H9 (cell line): ENCODE measurements around the gene ELP1. TPM values are rescaled to one million over a fixed set of nuclear protein-coding genes. Genes with fewer than 3 reads are reported as not detected.
"Not testable (repeated sequence)": the region's sequence is repeated elsewhere in the genome, so short reads cannot be mapped to it uniquely, and the experiment has no call there.

Source experiments
- DNase-seq: peaks from one replicate; pipeline ENCODE4 v3.0.0-alpha.2; 2017
- H2AFZ ChIP-seq: one replicate; pipeline ENCODE4 v1.6.1; 2013; ENCODE audit warnings: mild to moderate bottlenecking, low read length, control low read depth, moderate library complexity
- H2AK5ac ChIP-seq: 2 replicates; pipeline ENCODE4 v1.6.1; 2013; ENCODE audit warnings: low read length, control low read depth, mixed read lengths; ENCODE audit not compliant: insufficient read length
- H2BK120ac ChIP-seq: one replicate; pipeline ENCODE4 v1.6.1; 2013; ENCODE audit warnings: low read depth, mild to moderate bottlenecking, low read length, control low read depth, inconsistent platforms; ENCODE audit not compliant: poor library complexity, severe bottlenecking
- H2BK12ac ChIP-seq: 2 replicates; pipeline ENCODE4 v1.6.1; 2013; ENCODE audit warnings: low read length, control low read depth, mixed read lengths, low read depth; ENCODE audit not compliant: insufficient read length
- H2BK15ac ChIP-seq: 2 replicates; pipeline ENCODE4 v1.6.1; 2013; ENCODE audit warnings: low read depth, low read length, control low read depth
- H2BK20ac ChIP-seq: one replicate; pipeline ENCODE4 v1.6.1; 2013; ENCODE audit warnings: low read depth, mild to moderate bottlenecking, low read length, control low read depth, inconsistent platforms; ENCODE audit not compliant: poor library complexity, severe bottlenecking
- H2BK5ac ChIP-seq: 2 replicates; pipeline ENCODE4 v1.6.1; 2013; ENCODE audit warnings: low read length, control low read depth, mixed read lengths; ENCODE audit not compliant: insufficient read length
- H3K14ac ChIP-seq: 2 replicates; pipeline ENCODE4 v1.6.1; 2013; ENCODE audit warnings: low read length, control low read depth; ENCODE audit not compliant: insufficient read depth
- H3K18ac ChIP-seq: 2 replicates; pipeline ENCODE4 v1.6.1; 2013; ENCODE audit warnings: low read depth, mild to moderate bottlenecking, mixed read lengths, low read length, control low read depth; ENCODE audit not compliant: insufficient read length
- H3K23ac ChIP-seq: 2 replicates; pipeline ENCODE4 v1.6.1; 2013; ENCODE audit warnings: low read length, control low read depth, mixed read lengths, low read depth; ENCODE audit not compliant: insufficient read length
- H3K23me2 ChIP-seq: 2 replicates; pipeline ENCODE4 v1.6.1; 2013; ENCODE audit warnings: low read depth, mild to moderate bottlenecking, mixed read lengths, low read length, control low read depth; ENCODE audit not compliant: insufficient read length, poor library complexity, severe bottlenecking
- H3K27ac ChIP-seq: 2 replicates; pipeline ENCODE4 v1.5.1; 2013; ENCODE audit warnings: low read length, control low read depth, mixed read lengths, low read depth; ENCODE audit not compliant: insufficient read length
- H3K27me3 ChIP-seq: 2 replicates; pipeline ENCODE4 v1.6.1; 2013; ENCODE audit warnings: low read length, control low read depth, inconsistent platforms; ENCODE audit not compliant: insufficient read depth
- H3K4ac ChIP-seq: 2 replicates; pipeline ENCODE4 v1.6.1; 2013; ENCODE audit warnings: low read depth, mild to moderate bottlenecking, control low read depth, inconsistent platforms, low read length, moderate library complexity
- H3K4me1 ChIP-seq: 2 replicates; pipeline ENCODE4 v1.6.1; 2013; ENCODE audit warnings: low read length, control low read depth, inconsistent platforms; ENCODE audit not compliant: insufficient read depth
- H3K4me2 ChIP-seq: 2 replicates; pipeline ENCODE4 v1.6.1; 2013; ENCODE audit warnings: low read length, control low read depth, mixed read lengths; ENCODE audit not compliant: insufficient read length, insufficient read depth
- H3K56ac ChIP-seq: 2 replicates; pipeline ENCODE4 v1.6.1; 2013; ENCODE audit warnings: low read depth, mild to moderate bottlenecking, mixed read lengths, low read length, control low read depth; ENCODE audit not compliant: insufficient read length
- H3K79me1 ChIP-seq: 2 replicates; pipeline ENCODE4 v1.6.1; 2013; ENCODE audit warnings: low read depth, mild to moderate bottlenecking, moderate library complexity, low read length, control low read depth, inconsistent platforms; ENCODE audit not compliant: insufficient read depth, poor library complexity, severe bottlenecking
- H3K79me2 ChIP-seq: 2 replicates; pipeline ENCODE4 v1.6.1; 2013; ENCODE audit warnings: low read length, control low read depth, inconsistent platforms; ENCODE audit not compliant: insufficient read depth
- H3K9ac ChIP-seq: 2 replicates; pipeline ENCODE4 v1.6.1; 2013; ENCODE audit warnings: low read length, control low read depth, mixed read lengths; ENCODE audit not compliant: insufficient read length; ENCODE audit errors: extremely low read depth
- H3K9me3 ChIP-seq: one replicate; pipeline ENCODE4 v1.6.1; 2013; ENCODE audit warnings: low read depth, low read length, inconsistent platforms; ENCODE audit not compliant: control insufficient read depth
- H3T11ph ChIP-seq: one replicate; pipeline ENCODE4 v1.6.1; 2013; ENCODE audit warnings: mild to moderate bottlenecking, low read length, control low read depth, inconsistent platforms
- H4K20me1 ChIP-seq: one replicate; pipeline ENCODE4 v1.6.1; 2013; ENCODE audit not compliant: control insufficient read depth, insufficient read length, insufficient read depth
- H4K5ac ChIP-seq: 2 replicates; pipeline ENCODE4 v1.6.1; 2013; ENCODE audit warnings: low read depth, mild to moderate bottlenecking, mixed read lengths, low read length, control low read depth; ENCODE audit not compliant: insufficient read length
- H4K8ac ChIP-seq: replicated peaks from 2 replicates; pipeline ENCODE4 v1.6.1; 2013; ENCODE audit warnings: low read length, control low read depth, mixed read lengths, low read depth; ENCODE audit not compliant: insufficient read length
- H4K91ac ChIP-seq: 2 replicates; pipeline ENCODE4 v1.6.1; 2013; ENCODE audit warnings: low read depth, mild to moderate bottlenecking, moderate library complexity, mixed read lengths, low read length, control low read depth; ENCODE audit not compliant: insufficient read length
- H3K27ac Mint-ChIP-seq, 3 experiments: 2 replicates in 2 of 3; 3 replicates in 1 of 3; pipeline ENCODE4 v1.8.0; 2020 to 2021; ENCODE audit warnings: mixed read lengths in 3 of 3, mild to moderate bottlenecking in 1 of 3, moderate library complexity in 1 of 3
- H3K27me3 Mint-ChIP-seq: 2 replicates; pipeline ENCODE4 v1.8.0; 2021; ENCODE audit warnings: low read depth, mild to moderate bottlenecking, moderate library complexity, mixed read lengths
- H3K36me3 Mint-ChIP-seq, 3 experiments: 2 replicates in 2 of 3; 3 replicates in 1 of 3; pipeline ENCODE4 v1.8.0; 2020 to 2021; ENCODE audit warnings: low read depth in 3 of 3, mixed read lengths in 3 of 3; ENCODE audit not compliant: insufficient read depth in 1 of 3
- H3K4me1 Mint-ChIP-seq, 2 experiments: 2 replicates each; pipeline ENCODE4 v1.8.0; 2020; ENCODE audit warnings: mixed read lengths in 2 of 2
- H3K4me3 Mint-ChIP-seq, 2 experiments: 2 replicates in 1 of 2; 3 replicates in 1 of 2; pipeline ENCODE4 v1.8.0; 2020 to 2021; ENCODE audit warnings: mild to moderate bottlenecking in 2 of 2, mixed read lengths in 2 of 2, moderate library complexity in 1 of 2
- H3K9me3 Mint-ChIP-seq, 2 experiments: 2 replicates in 1 of 2; 3 replicates in 1 of 2; pipeline ENCODE4 v1.8.0; 2020; ENCODE audit warnings: mild to moderate bottlenecking in 2 of 2, mixed read lengths in 2 of 2, moderate library complexity in 1 of 2
- CTCF ChIP-seq: fragments of 200-600 bp; sonication (generic); conservative IDR thresholded peaks from 3 replicates; pipeline ENCODE4 v1.8.0; 2021; ENCODE audit warnings: antibody characterized with exemption, mild to moderate bottlenecking
- WGBS: extraction: QIAGEN DNeasy Blood & Tissue Kit; methylation state at CpG from one replicate; pipeline ENCODE4 v1.1.7; 2013; ENCODE audit warnings: missing lambda C conversion rate, low lambda C conversion rate, mixed read lengths; ENCODE audit not compliant: insufficient read length; ENCODE audit errors: extremely low coverage; 5-methylcytosine and 5-hydroxymethylcytosine counted together
- total RNA-seq: library from RNA; stranded (reverse); gene quantifications from 2 replicates; pipeline ENCODE4 v1.2.1, GENCODE V29; 2021

ELP1 gene
- total RNA-seq, 1 experiment from 2014 or later, result 38.7 TPM

- no peaks in the 10 kb centered on the region for H3K79me1 ChIP-seq
- H3K4ac ChIP-seq, result no peak overlapping the region
- H3K27ac Mint-ChIP-seq, result no peak overlapping the region
- H3T11ph ChIP-seq, result no peak overlapping the region
- H4K91ac ChIP-seq, result no peak overlapping the region
- WGBS, result no CpG with 5 or more reads among the region's 4 CpGs
- no peak overlapping the region for H2AK5ac ChIP-seq
- no peaks in the 10 kb centered on the region for H4K20me1 ChIP-seq
- H3K36me3 Mint-ChIP-seq, result peaks cover 11 to 59% (median 39%) of the 10 kb centered on the region in 3 experiments; a peak in 5 of 7 replicates
- H3K79me2 ChIP-seq, result no peaks in the 10 kb centered on the region
- no peak overlapping the region for H4K5ac ChIP-seq
- no peak overlapping the region for H3K9ac ChIP-seq
- H3K27ac ChIP-seq, result no peak overlapping the region
- no peak overlapping the region for H2BK12ac ChIP-seq
- H3K9me3 ChIP-seq, result no peaks in the 10 kb centered on the region
- H3K9me3 Mint-ChIP-seq, result no peaks in the 10 kb centered on the region
- no peak overlapping the region for H3K4me2 ChIP-seq
- no peak overlapping the region for H3K4me3 Mint-ChIP-seq
- no peak overlapping the region for H2BK5ac ChIP-seq
- H3K56ac ChIP-seq, result no peak overlapping the region
- H3K23me2 ChIP-seq, result no peaks in the 10 kb centered on the region
- H3K23ac ChIP-seq, result no peak overlapping the region
- DNase-seq, result no peak
- TF ChIP-seq CTCF, result no peak; the same call in 2 of the 3 replicates
- no peak overlapping the region for H2BK120ac ChIP-seq
- H4K8ac ChIP-seq, result no peak overlapping the region
- no peak overlapping the region for H2BK15ac ChIP-seq
- no peaks in the 10 kb centered on the region for H3K27me3 ChIP-seq
- no peak overlapping the region for H2AFZ ChIP-seq
- H3K4me1 Mint-ChIP-seq, result no peaks in the 10 kb centered on the region
- H3K4me1 ChIP-seq, result no peaks in the 10 kb centered on the region
- no peak overlapping the region for H2BK20ac ChIP-seq
- H3K14ac ChIP-seq, result no peak overlapping the region
- no peak overlapping the region for H3K18ac ChIP-seq
- no peaks in the 10 kb centered on the region for H3K27me3 Mint-ChIP-seq
These were observed 44.3 kb downstream of the ELP1 start for GRCh38 chr9:108889649-108890067.

- H2AFZ ChIP-seq, H2BK120ac ChIP-seq, H2BK12ac ChIP-seq, H3T11ph ChIP-seq, H3K18ac ChIP-seq, H3K23ac ChIP-seq, H3K9me3 ChIP-seq, H4K91ac ChIP-seq, H3K79me1 ChIP-seq, H3K9me3 Mint-ChIP-seq, H3K27me3 ChIP-seq, H3K4ac ChIP-seq, H3K4me1 Mint-ChIP-seq, H2BK20ac ChIP-seq, H3K79me2 ChIP-seq, H3K23me2 ChIP-seq, H2BK15ac ChIP-seq, H2BK5ac ChIP-seq, H4K8ac ChIP-seq, H2AK5ac ChIP-seq, H3K4me3 Mint-ChIP-seq, H3K9ac ChIP-seq, H3K56ac ChIP-seq, H3K27ac ChIP-seq, H3K14ac ChIP-seq, H3K4me2 ChIP-seq, H4K5ac ChIP-seq, H3K27me3 Mint-ChIP-seq, H3K4me1 ChIP-seq, H4K20me1 ChIP-seq, H3K27ac Mint-ChIP-seq, DNase-seq: not testable (repeated sequence)
- WGBS, result no CpG with 5 or more reads among the region's 3 CpGs
- peaks cover 7 to 41% (median 21%) of the 10 kb centered on the region in 3 experiments; a peak in 5 of 7 replicates for H3K36me3 Mint-ChIP-seq
These were observed 47.2 kb downstream of the ELP1 start for GRCh38 chr9:108886594-108887271.
